ENCODE data around the gene SBK3. TPM values are rescaled to one million over a fixed set of nuclear protein-coding genes. Genes with fewer than 3 reads are reported as not detected.
A peak's percentile ranks its signal among the peaks of the same experiment; 100 is the strongest.

Gene SBK3
- total and polyA plus RNA-seq, 2 of the 8 experiments (the other 6 are each of a cell fraction or from before 2014, with no cell fraction given), result 0.76 to 1.5 TPM

DNA sequence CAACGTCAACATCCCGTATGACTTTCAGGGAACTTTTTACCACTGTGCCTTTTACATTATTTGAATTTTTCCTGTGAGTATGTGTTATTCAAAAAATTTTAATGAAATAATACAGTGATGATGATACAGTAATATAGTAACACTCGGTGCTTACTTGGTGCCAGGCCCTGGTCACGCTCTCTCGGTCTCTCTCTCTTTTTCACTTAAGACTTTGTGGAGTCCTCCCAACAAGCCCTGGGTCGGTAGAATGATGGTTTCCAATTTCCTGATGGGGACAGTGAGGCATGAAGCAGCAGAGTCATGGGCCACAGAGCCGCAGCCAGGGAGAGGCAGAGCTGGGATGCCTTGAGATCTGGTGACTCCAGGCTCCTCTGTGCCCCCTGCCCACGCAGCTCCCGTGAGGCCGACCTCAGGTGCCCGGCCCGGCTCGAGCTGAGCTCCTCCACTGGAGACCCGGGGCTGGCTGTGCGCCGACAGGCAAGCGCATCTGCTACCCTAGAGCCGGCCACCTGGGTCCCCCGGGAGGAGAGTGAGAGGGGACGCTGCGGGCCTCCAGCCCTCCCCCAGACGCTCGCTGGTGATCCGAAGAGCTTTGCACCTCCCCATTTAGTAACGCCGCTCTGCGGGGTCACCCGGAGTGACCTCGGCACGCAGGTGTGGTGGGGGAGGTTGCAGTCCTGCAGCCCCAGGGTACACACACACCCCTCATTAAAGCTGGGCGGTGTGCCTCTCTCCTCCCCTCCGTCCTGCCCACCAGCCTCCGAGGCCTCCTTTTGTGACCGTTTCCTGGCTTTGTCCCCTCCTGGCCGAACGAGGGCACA, 4.4 kb upstream of the SBK3 start (continued):
- TF ChIP-seq EGR1 (IDR thresholded peaks at IDR 0.05; ENCODE audit: borderline replicate concordance, low read depth, low read length), result no peak
- TF ChIP-seq POLR2A (IDR thresholded peaks at IDR 0.05; ENCODE audit: control extremely low read depth in 1 of 2, low read depth in 2 of 2, low read length in 2 of 2), result peak in 1 of 2 experiments; percentile 50; a peak in 1 of 3 replicates
- no peak for TF ChIP-seq POU5F1 (IDR thresholded peaks at IDR 0.05; ENCODE audit: low read depth, low read length)
- TF ChIP-seq CHD1 (IDR thresholded peaks at IDR 0.05; ENCODE audit: low read depth, low read length), result no peak
- TF ChIP-seq CBX8 (IDR thresholded peaks at IDR 0.05; ENCODE audit: borderline replicate concordance, low read depth, low read length), result no peak
- TF ChIP-seq ASH2L (IDR thresholded peaks at IDR 0.05; ENCODE audit: low read length), result no peak
- TF ChIP-seq SUZ12 (IDR thresholded peaks at IDR 0.05; ENCODE audit: low read length), result no peak
- TF ChIP-seq SP2 (IDR thresholded peaks at IDR 0.05; ENCODE audit: low read length), result no peak
- no peak for TF ChIP-seq SIRT6 (IDR thresholded peaks at IDR 0.05; ENCODE audit: low read length)
- TF ChIP-seq SP1 (IDR thresholded peaks at IDR 0.05; ENCODE audit: low read depth, low read length), result peak; percentile 35; the same call in 1 of the 2 replicates
- TF ChIP-seq, protein P1, sequence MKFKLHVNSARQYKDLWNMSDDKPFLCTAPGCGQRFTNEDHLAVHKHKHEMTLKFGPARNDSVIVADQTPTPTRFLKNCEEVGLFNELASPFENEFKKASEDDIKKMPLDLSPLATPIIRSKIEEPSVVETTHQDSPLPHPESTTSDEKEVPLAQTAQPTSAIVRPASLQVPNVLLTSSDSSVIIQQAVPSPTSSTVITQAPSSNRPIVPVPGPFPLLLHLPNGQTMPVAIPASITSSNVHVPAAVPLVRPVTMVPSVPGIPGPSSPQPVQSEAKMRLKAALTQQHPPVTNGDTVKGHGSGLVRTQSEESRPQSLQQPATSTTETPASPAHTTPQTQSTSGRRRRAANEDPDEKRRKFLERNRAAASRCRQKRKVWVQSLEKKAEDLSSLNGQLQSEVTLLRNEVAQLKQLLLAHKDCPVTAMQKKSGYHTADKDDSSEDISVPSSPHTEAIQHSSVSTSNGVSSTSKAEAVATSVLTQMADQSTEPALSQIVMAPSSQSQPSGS (IDR thresholded peaks at IDR 0.05; ENCODE audit: low read length), result no peak
- no peak for TF ChIP-seq BCL11A (IDR thresholded peaks at IDR 0.05; ENCODE audit: low read depth in 2 of 2, low read length in 2 of 2)
- TF ChIP-seq POLR2AphosphoS5 (IDR thresholded peaks at IDR 0.05; ENCODE audit: low read depth, low read length), result no peak
- TF ChIP-seq YY1 (IDR thresholded peaks at IDR 0.05; ENCODE audit: low read depth, low read length), result no peak
- TF ChIP-seq ZNF274 (IDR thresholded peaks at IDR 0.05; ENCODE audit: borderline replicate concordance, extremely low read depth, low read length), result no peak
- TF ChIP-seq CREB1 (IDR thresholded peaks at IDR 0.05), result no peak
- TF ChIP-seq HDAC6 (IDR thresholded peaks at IDR 0.05; ENCODE audit: low read depth, low read length), result no peak
- TF ChIP-seq, protein P2, sequence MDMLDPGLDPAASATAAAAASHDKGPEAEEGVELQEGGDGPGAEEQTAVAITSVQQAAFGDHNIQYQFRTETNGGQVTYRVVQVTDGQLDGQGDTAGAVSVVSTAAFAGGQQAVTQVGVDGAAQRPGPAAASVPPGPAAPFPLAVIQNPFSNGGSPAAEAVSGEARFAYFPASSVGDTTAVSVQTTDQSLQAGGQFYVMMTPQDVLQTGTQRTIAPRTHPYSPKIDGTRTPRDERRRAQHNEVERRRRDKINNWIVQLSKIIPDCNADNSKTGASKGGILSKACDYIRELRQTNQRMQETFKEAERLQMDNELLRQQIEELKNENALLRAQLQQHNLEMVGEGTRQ (IDR thresholded peaks at IDR 0.05; ENCODE audit: low read length), result no peak
- no peak for TF ChIP-seq JUN (IDR thresholded peaks at IDR 0.05; ENCODE audit: low read depth, low read length)
- TF ChIP-seq CBX5 (IDR thresholded peaks at IDR 0.05; ENCODE audit: low read depth, low read length), result no peak
- no peak for TF ChIP-seq GABPA (IDR thresholded peaks at IDR 0.05; ENCODE audit: borderline replicate concordance, insufficient read depth, low read length)
- TF ChIP-seq BRCA1 (IDR thresholded peaks at IDR 0.05; ENCODE audit: low read depth, low read length), result no peak
- TF ChIP-seq TEAD4 (IDR thresholded peaks at IDR 0.05; ENCODE audit: low read depth, low read length), result no peak
- no peak for TF ChIP-seq TAF7 (optimal IDR thresholded peaks at IDR 0.05; ENCODE audit: borderline replicate concordance, low read depth, low read length)
